ENCODE measurements around the gene MYOM1. TPM values are rescaled to one million over a fixed set of nuclear protein-coding genes. Genes with fewer than 3 reads are reported as not detected.

MYOM1 gene
- total RNA-seq, 2 donors from 2014 or later: 0.52 to 2.0 TPM

DNA sequence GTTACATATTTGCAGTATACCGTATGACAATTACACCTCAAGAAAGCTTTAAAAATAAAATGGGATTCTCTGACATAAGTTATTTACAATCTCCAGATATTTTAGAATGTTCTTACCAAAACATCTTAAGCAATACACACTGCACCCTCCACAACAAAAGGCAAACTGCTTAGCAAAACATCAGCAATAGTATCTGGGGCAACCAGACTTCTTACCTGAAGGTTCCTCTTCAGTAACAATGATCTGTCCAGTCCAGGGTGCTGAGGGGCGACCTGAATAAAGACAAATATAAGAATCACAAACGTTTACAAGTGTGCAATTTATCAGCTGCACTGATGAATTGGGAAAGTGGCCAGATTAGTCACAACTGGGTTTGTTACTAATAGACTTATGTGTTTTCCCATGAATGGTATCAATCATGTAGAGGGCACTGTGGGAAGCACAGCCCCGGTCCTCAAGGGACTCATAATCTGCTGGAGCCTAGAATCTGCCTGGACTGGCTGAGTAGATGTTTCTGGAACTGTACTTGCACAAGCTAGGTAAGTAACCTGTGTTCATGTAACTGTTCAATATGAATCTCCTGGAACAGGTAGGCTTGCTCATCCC lies 70.7 kb downstream of the MYOM1 start:
- no peak overlapping the region for H3K27ac Mint-ChIP-seq
- H3K36me3 Mint-ChIP-seq (ENCODE audit: low read depth): no peaks in the 10 kb centered on the region
- H3K9me3 Mint-ChIP-seq: no peaks in the 10 kb centered on the region
- peaks cover 5% of the 10 kb centered on the region for H3K4me1 Mint-ChIP-seq
- no peak overlapping the region for H3K4me3 Mint-ChIP-seq
- no peak for ATAC-seq (replicated peaks)
- H3K27me3 Mint-ChIP-seq: no peaks in the 10 kb centered on the region

- Mint-ChIP-seq H3K4me1 (peaks cover 5% of the 10 kb centered on the region), H3K9me3 (peaks cover under 1% of the 10 kb centered on the region), H3K27me3 (no peaks in the 10 kb centered on the region), H3K27ac (no peak overlapping the region), H3K4me3 (no peak overlapping the region), H3K36me3 (ENCODE audit: low read depth) (no peaks in the 10 kb centered on the region)
- no peak for ATAC-seq (replicated peaks)
These were observed 71.7 kb downstream of the MYOM1 start for GRCh38 chr18:3147935-3148554.

GRCh38 chr18:3140986-3141639 lies 78.7 kb downstream of the MYOM1 start:
- peaks cover 4% of the 10 kb centered on the region for H3K9me3 Mint-ChIP-seq
- H3K27me3 Mint-ChIP-seq: peaks cover 6% of the 10 kb centered on the region
- H3K4me3 Mint-ChIP-seq: no peak overlapping the region
- H3K36me3 Mint-ChIP-seq (ENCODE audit: low read depth): no peaks in the 10 kb centered on the region
- no peak overlapping the region for H3K27ac Mint-ChIP-seq
- no peaks in the 10 kb centered on the region for H3K4me1 Mint-ChIP-seq
- no peak for ATAC-seq (replicated peaks)

- Mint-ChIP-seq H3K4me3 (no peak overlapping the region), H3K27me3 (peaks cover 6% of the 10 kb centered on the region), H3K27ac (no peak overlapping the region), H3K4me1 (no peaks in the 10 kb centered on the region), H3K9me3 (peaks cover 4% of the 10 kb centered on the region), H3K36me3 (ENCODE audit: low read depth) (no peaks in the 10 kb centered on the region)
- no peak for ATAC-seq (replicated peaks)
These were observed 79.4 kb downstream of the MYOM1 start for GRCh38 chr18:3140342-3140741.

DNA sequence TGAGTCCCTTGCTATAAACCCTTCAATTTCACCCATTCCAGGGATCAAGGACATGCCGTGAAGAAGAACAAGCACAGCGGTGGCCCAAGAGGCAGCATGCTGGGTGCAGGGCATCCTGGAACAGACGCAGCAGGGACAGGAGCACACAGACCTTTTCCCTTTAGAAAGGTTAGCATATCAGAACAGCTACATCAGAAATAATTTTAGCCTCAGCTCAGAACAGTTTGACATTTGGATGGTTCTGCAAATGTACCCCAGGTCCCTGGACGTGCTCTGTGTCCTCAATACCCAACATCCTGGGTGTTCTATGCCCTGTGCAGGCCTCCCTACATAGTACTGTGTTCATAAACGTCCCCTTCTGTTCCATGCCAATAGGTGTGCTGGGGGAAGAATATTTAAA lies 80.4 kb downstream of the MYOM1 start:
- Mint-ChIP-seq H3K4me3 (no peak overlapping the region), H3K9me3 (peaks cover 4% of the 10 kb centered on the region), H3K36me3 (ENCODE audit: low read depth) (no peaks in the 10 kb centered on the region), H3K27ac (no peak overlapping the region), H3K4me1 (no peaks in the 10 kb centered on the region), H3K27me3 (peaks cover 6% of the 10 kb centered on the region)
- ATAC-seq (replicated peaks): no peak

DNA sequence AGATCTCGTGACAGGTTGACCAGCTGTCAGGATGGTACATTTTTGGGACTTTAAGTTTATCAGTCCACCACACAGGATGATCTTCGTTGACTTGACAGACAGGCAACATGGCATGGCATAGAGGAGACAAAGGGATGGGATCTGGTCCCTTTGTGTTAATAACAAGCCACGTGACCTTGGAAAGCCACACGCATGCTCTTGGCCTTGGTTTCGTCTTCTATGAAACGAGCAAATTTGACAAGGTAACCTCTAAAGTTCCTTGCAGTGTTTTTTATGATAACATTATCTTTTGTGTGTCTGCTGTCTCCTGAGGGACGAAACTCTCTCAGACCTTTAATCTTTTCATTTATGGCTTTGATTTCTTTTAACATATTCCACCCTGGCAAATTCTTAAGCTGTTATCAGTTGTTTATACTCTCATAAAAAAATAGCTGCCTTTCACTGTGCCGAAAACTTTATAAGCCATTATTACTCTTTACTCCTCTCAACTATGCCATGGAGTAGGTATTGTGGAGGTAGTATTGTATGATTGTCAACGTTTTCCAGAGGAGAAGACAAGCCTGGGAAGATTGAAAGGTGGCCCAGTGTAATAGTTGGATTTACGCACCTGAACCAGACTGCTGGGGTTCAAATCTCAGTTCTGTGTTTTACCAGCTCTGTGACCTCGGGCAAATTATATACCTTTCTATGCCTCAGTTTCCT lies 81.3 kb downstream of the MYOM1 start:
- H3K4me3 Mint-ChIP-seq: no peak overlapping the region
- H3K27me3 Mint-ChIP-seq: peaks cover 6% of the 10 kb centered on the region
- ATAC-seq (replicated peaks): no peak
- H3K27ac Mint-ChIP-seq: no peak overlapping the region
- H3K9me3 Mint-ChIP-seq: peaks cover 4% of the 10 kb centered on the region
- H3K36me3 Mint-ChIP-seq (ENCODE audit: low read depth): no peaks in the 10 kb centered on the region
- no peaks in the 10 kb centered on the region for H3K4me1 Mint-ChIP-seq

DNA sequence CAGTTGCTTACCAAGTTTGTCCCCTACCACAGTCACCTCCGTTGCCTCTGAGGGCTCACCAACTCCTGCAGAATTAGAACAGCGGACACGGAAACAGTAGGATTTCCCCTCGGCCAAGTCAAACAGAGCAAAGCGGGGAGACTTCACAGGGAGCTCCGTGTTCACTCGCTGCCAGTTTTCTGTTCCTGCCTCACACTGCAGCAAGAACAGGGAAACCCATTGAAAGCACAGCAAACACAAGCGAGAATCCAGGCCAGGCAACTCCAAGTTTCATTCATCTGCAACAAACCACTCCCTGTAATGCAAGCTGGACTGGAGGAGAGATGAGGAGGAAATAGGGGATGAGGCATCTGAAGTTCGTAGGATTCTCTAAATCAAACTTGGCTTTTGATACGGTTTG lies 84.2 kb downstream of the MYOM1 start:
- Mint-ChIP-seq H3K4me1 (no peaks in the 10 kb centered on the region), H3K27ac (no peak overlapping the region), H3K27me3 (peaks cover 6% of the 10 kb centered on the region), H3K9me3 (no peaks in the 10 kb centered on the region), H3K4me3 (no peak overlapping the region), H3K36me3 (ENCODE audit: low read depth) (no peaks in the 10 kb centered on the region)
- no peak for ATAC-seq (replicated peaks)

- H3K4me1 Mint-ChIP-seq: peaks cover 6% of the 10 kb centered on the region
- no peaks in the 10 kb centered on the region for H3K27me3 Mint-ChIP-seq
- ATAC-seq (replicated peaks): no peak
- no peaks in the 10 kb centered on the region for H3K36me3 Mint-ChIP-seq (ENCODE audit: low read depth)
- H3K9me3 Mint-ChIP-seq: no peaks in the 10 kb centered on the region
- no peak overlapping the region for H3K27ac Mint-ChIP-seq
- H3K4me3 Mint-ChIP-seq: no peak overlapping the region
These were observed 87.1 kb downstream of the MYOM1 start for GRCh38 chr18:3132700-3133099.

- no peaks in the 10 kb centered on the region for H3K27me3 Mint-ChIP-seq
- ATAC-seq (replicated peaks): no peak
- H3K27ac Mint-ChIP-seq: no peak overlapping the region
- no peak overlapping the region for H3K4me3 Mint-ChIP-seq
- H3K36me3 Mint-ChIP-seq (ENCODE audit: low read depth): no peaks in the 10 kb centered on the region
- no peaks in the 10 kb centered on the region for H3K9me3 Mint-ChIP-seq
- peaks cover 6% of the 10 kb centered on the region for H3K4me1 Mint-ChIP-seq
These were observed 89.4 kb downstream of the MYOM1 start for GRCh38 chr18:3130344-3130743.

DNA sequence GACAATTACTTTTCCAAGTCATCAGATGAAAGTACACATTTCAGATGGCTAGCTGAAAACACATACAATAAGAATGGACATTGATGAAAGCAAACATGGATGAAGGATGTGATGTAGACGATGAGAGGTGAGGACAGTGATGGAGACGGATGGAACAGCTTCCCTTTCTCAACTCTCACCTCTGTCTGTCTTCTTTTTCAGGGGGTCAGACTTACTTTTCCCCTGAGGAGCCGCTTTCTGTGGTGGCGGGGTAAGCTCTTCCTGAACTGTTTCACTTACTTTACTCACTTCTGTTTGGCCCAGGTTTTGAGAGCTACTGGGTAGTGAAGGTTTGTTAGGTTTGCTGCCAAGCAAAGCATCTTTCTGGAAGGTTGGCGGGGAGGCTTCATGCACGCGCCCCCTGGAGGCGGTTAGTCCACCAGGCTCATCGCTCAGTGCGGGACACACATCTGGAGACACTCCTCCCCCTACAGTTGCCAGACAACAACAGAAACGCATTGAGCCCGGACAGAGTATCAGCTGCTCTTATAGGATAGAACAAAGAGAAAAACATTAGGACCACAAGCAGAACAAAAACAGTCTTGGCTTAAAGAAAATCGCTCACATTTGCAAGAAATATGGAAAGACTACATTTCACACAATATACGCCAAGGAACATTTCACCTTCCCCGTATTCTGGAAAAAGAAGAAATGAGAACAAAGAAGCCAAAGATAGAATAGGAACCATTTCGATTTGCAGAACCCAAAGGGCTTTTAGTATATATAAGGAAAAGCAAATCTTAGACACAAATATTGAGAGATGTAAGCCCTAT lies 90.5 kb downstream of the MYOM1 start:
- H3K27ac Mint-ChIP-seq: peak overlapping the region; percentile 42
- H3K36me3 Mint-ChIP-seq (ENCODE audit: low read depth): no peaks in the 10 kb centered on the region
- H3K4me3 Mint-ChIP-seq: peak overlapping the region; percentile 36
- peaks cover 6% of the 10 kb centered on the region for H3K4me1 Mint-ChIP-seq
- peak; percentile 99 for ATAC-seq (replicated peaks)
- no peaks in the 10 kb centered on the region for H3K27me3 Mint-ChIP-seq
- no peaks in the 10 kb centered on the region for H3K9me3 Mint-ChIP-seq

- no peak for ATAC-seq (replicated peaks)
- no peaks in the 10 kb centered on the region for H3K36me3 Mint-ChIP-seq (ENCODE audit: low read depth)
These were observed 93.2 kb downstream of the MYOM1 start for GRCh38 chr18:3126457-3127097.

DNA sequence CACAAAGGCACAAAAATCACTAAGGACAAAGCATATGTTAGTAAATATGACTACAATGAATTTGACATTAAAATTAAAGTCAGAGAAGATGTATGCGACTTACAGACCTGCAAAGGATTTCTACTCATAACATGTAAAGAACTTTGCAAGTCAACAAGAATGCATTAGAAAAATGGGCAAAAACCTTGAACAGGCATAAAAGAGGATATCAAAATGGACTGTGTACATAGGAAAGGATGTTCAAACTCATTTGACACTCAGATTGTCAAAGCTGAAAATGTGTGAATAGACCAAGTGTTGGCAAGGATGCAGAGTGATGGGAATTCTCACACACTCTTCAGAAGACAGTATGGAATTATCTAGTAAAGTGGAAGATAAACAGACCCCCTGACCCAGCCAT lies 94.9 kb downstream of the MYOM1 start:
- H3K27ac Mint-ChIP-seq: no peak overlapping the region
- H3K9me3 Mint-ChIP-seq: no peaks in the 10 kb centered on the region
- H3K36me3 Mint-ChIP-seq (ENCODE audit: low read depth): no peaks in the 10 kb centered on the region
- ATAC-seq (replicated peaks): no peak
- no peaks in the 10 kb centered on the region for H3K27me3 Mint-ChIP-seq
- H3K4me1 Mint-ChIP-seq: peaks cover 6% of the 10 kb centered on the region
- H3K4me3 Mint-ChIP-seq: no peak overlapping the region

More at GRCh38 chr18:3126457-3127097, 93.2 kb downstream of the MYOM1 start:
- Mint-ChIP-seq H3K27ac (no peak overlapping the region), H3K9me3 (no peaks in the 10 kb centered on the region), H3K4me1 (peaks cover 6% of the 10 kb centered on the region), H3K4me3 (no peak overlapping the region), H3K27me3 (no peaks in the 10 kb centered on the region)

GRCh38 chr18:3122851-3123250 lies 96.9 kb downstream of the MYOM1 start:
- no peaks in the 10 kb centered on the region for H3K36me3 Mint-ChIP-seq (ENCODE audit: low read depth)
- H3K4me3 Mint-ChIP-seq: no peak overlapping the region
- no peaks in the 10 kb centered on the region for H3K4me1 Mint-ChIP-seq
- H3K27ac Mint-ChIP-seq: no peak overlapping the region
- no peak for ATAC-seq (replicated peaks)
- no peaks in the 10 kb centered on the region for H3K9me3 Mint-ChIP-seq
- no peaks in the 10 kb centered on the region for H3K27me3 Mint-ChIP-seq

GRCh38 chr18:3121259-3121658 lies 98.5 kb downstream of the MYOM1 start:
- no peak overlapping the region for H3K4me3 Mint-ChIP-seq
- H3K27ac Mint-ChIP-seq: no peak overlapping the region
- no peaks in the 10 kb centered on the region for H3K36me3 Mint-ChIP-seq (ENCODE audit: low read depth)
- H3K4me1 Mint-ChIP-seq: no peaks in the 10 kb centered on the region
- H3K9me3 Mint-ChIP-seq: no peaks in the 10 kb centered on the region
- ATAC-seq (replicated peaks): no peak
- no peaks in the 10 kb centered on the region for H3K27me3 Mint-ChIP-seq

Data from activated T-helper 17 cell treated with anti-CD3 and anti-CD28 coated beads, Interleukin-2, amount 50 U/mL, for 72 hours (primary cell).